CD4-positive, alpha-beta T cell treated with Interleukin-12 subunit alpha and Interleukin-12 subunit beta, for 1 hour (primary cell): Measurements from ENCODE around the gene DLG4.
"Not testable (repeated sequence)": the region's sequence is repeated elsewhere in the genome, so short reads cannot be mapped to it uniquely, and the experiment has no call there.

Experiments used
- DNase-seq: peaks from one replicate; pipeline ENCODE4 v3.0.0-alpha.2; 2020

DLG4 gene

GRCh38 chr17:7248796-7249195 lies 29.2 kb upstream of the DLG4 start:
- no peak for DNase-seq

GRCh38 chr17:7246779-7247178 lies 27.1 kb upstream of the DLG4 start:
- no peak for DNase-seq

- not testable (repeated sequence) for DNase-seq
These were observed 24.2 kb upstream of the DLG4 start for GRCh38 chr17:7243838-7244237.

- no peak for DNase-seq
These were observed 23.8 kb upstream of the DLG4 start for GRCh38 chr17:7243453-7243729.

GRCh38 chr17:7242717-7243452 lies 23.2 kb upstream of the DLG4 start:
- DNase-seq, result peak; percentile 94

- peak; percentile 94 for DNase-seq
These were observed 22.4 kb upstream of the DLG4 start, which contains the start of gene GABARAP for GRCh38 chr17:7241783-7242716. Gene GABARAP (minus strand): TSS chr17:7242449. CDS start chr17:7242330, 119 bp downstream.

GRCh38 chr17:7241090-7241733 lies 21.6 kb upstream of the DLG4 start:
- DNase-seq, result no peak

- no peak for DNase-seq
These were observed 20.7 kb upstream of the DLG4 start for GRCh38 chr17:7240375-7240774.

- peak; percentile 99 for DNase-seq
These were observed 19.7 kb upstream of the DLG4 start, which contains the start of gene PHF23 for GRCh38 chr17:7239091-7240027. Gene PHF23 (minus strand): TSS chr17:7239457. CDS start chr17:7239279, 178 bp downstream.

GRCh38 chr17:7238420-7239090 lies 18.9 kb upstream of the DLG4 start:
- DNase-seq, result peak; percentile 58

GRCh38 chr17:7237761-7238419 lies 18.3 kb upstream of the DLG4 start:
- peak; percentile 90 for DNase-seq

GRCh38 chr17:7237266-7237760 lies 17.7 kb upstream of the DLG4 start:
- DNase-seq, result no peak

- DNase-seq, result no peak
These were observed 17.2 kb upstream of the DLG4 start for GRCh38 chr17:7236808-7237207.

- DNase-seq, result no peak
These were observed 16.3 kb upstream of the DLG4 start for GRCh38 chr17:7235693-7236665.

GRCh38 chr17:7234083-7234951 lies 14.7 kb upstream of the DLG4 start, which contains the start of gene DVL2:
Gene DVL2 (minus strand): TSS chr17:7234517. CDS start chr17:7234262, 255 bp downstream.
- peak; percentile 96 for DNase-seq

GRCh38 chr17:7233701-7234082 lies 14.1 kb upstream of the DLG4 start:
- DNase-seq, result no peak

- no peak for DNase-seq
These were observed 12.5 kb upstream of the DLG4 start for GRCh38 chr17:7232114-7232513.

GRCh38 chr17:7229504-7229903 lies 9.9 kb upstream of the DLG4 start:
- no peak for DNase-seq

GRCh38 chr17:7228920-7229319 lies 9.3 kb upstream of the DLG4 start:
- no peak for DNase-seq
